Glutamatergic neuron (in vitro differentiated cells): ENCODE results near the gene CALB2. TPM values are rescaled to one million over a fixed set of nuclear protein-coding genes. Genes with fewer than 3 reads are reported as not detected.
A peak's percentile ranks its signal among the peaks of the same experiment; 100 is the strongest.

Source experiments
- DNase-seq: peaks from one replicate; pipeline ENCODE4 v3.0.0; 2022
- H3K27ac Mint-ChIP-seq: one replicate; pipeline ENCODE4 v1.8.0; 2020; ENCODE audit warnings: mild to moderate bottlenecking, mixed read lengths, inconsistent platforms; ENCODE audit not compliant: unreplicated experiment
- H3K27me3 Mint-ChIP-seq: one replicate; pipeline ENCODE4 v1.8.0; 2020; ENCODE audit warnings: mild to moderate bottlenecking, moderate library complexity, mixed read lengths, inconsistent platforms; ENCODE audit not compliant: unreplicated experiment
- H3K36me3 Mint-ChIP-seq: one replicate; pipeline ENCODE4 v1.8.0; 2020; ENCODE audit warnings: mild to moderate bottlenecking, mixed read lengths, inconsistent platforms; ENCODE audit not compliant: unreplicated experiment
- H3K4me1 Mint-ChIP-seq: one replicate; pipeline ENCODE4 v1.8.0; 2020; ENCODE audit warnings: mild to moderate bottlenecking, low read depth, mixed read lengths, inconsistent platforms; ENCODE audit not compliant: unreplicated experiment
- H3K4me3 Mint-ChIP-seq: one replicate; pipeline ENCODE4 v1.8.0; 2020; ENCODE audit warnings: mild to moderate bottlenecking, mixed read lengths, inconsistent platforms; ENCODE audit not compliant: unreplicated experiment
- H3K9me3 Mint-ChIP-seq: one replicate; pipeline ENCODE4 v1.8.0; 2020; ENCODE audit warnings: mild to moderate bottlenecking, moderate library complexity, mixed read lengths, inconsistent platforms; ENCODE audit not compliant: unreplicated experiment
- total RNA-seq: library from RNA; stranded (reverse); fragmentation: NEBNext Ultra II Directional; extraction: Animal tissue kit (Norgen Biotek cat#: 25700); gene quantifications from one replicate; pipeline ENCODE4 v1.2.1, GENCODE V29; 2021; ENCODE audit not compliant: unreplicated experiment
- TF ChIP-seq, protein P1 (sequence below): fragments of 200-600 bp; sonication (generic); IDR thresholded peaks from one replicate; pipeline ENCODE4 v1.5.0; 2021; ENCODE audit not compliant: partially characterized antibody, unreplicated experiment

The CALB2 gene
- total RNA-seq, 1 donor from 2014 or later: 0.39 TPM

DNA sequence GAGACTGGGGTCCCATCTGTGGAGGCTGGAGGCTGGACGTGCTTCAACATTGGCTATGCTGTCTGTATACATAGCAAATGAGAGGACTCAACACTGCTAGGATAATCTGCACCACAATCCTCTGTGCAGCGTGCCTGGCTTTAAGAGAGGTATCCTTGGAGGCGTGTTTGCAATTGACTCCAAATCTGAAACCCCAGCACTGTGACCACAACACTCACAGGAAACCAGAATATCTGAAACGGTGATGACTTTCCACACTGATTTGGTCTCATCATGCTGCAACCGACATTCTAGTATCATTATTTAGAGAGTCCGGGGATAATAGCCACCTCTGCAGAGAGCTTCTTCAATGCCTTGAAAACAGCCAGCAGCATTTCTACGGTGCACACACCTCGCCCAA lies 48.2 kb downstream of the CALB2 start:
- Mint-ChIP-seq H3K36me3 (peaks cover 12% of the 10 kb centered on the region), H3K27me3 (peaks cover 2% of the 10 kb centered on the region), H3K4me1 (no peaks in the 10 kb centered on the region), H3K4me3 (no peak overlapping the region), H3K9me3 (peaks cover 11% of the 10 kb centered on the region), H3K27ac (no peak overlapping the region)
- TF ChIP-seq, protein P1, sequence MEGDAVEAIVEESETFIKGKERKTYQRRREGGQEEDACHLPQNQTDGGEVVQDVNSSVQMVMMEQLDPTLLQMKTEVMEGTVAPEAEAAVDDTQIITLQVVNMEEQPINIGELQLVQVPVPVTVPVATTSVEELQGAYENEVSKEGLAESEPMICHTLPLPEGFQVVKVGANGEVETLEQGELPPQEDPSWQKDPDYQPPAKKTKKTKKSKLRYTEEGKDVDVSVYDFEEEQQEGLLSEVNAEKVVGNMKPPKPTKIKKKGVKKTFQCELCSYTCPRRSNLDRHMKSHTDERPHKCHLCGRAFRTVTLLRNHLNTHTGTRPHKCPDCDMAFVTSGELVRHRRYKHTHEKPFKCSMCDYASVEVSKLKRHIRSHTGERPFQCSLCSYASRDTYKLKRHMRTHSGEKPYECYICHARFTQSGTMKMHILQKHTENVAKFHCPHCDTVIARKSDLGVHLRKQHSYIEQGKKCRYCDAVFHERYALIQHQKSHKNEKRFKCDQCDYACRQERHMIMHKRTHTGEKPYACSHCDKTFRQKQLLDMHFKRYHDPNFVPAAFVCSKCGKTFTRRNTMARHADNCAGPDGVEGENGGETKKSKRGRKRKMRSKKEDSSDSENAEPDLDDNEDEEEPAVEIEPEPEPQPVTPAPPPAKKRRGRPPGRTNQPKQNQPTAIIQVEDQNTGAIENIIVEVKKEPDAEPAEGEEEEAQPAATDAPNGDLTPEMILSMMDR: no peak
- DNase-seq: peak; percentile 2

DNA sequence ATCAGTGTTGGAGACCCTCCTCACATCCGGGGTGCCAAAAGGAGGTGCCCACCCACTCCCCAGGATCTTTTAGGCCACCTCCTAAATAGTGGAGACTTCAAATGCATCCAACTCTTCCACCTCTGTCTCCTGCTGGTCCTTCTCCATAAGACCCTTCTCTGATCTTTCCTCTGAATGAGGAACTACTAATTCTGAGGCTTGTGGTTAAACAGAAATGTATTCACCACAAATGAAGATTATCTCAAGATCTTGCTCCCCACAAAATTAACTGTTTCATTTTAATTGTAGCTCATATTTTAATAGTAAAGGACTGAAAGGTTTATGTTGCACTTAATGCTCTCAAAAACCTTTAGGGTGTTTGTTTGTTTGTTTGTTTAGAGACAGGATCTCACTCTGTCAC lies 49.2 kb downstream of the CALB2 start:
- peaks cover 9% of the 10 kb centered on the region for H3K9me3 Mint-ChIP-seq
- peaks cover 12% of the 10 kb centered on the region for H3K36me3 Mint-ChIP-seq
- no peak overlapping the region for H3K4me3 Mint-ChIP-seq
- TF ChIP-seq, protein P1: no peak
- H3K27me3 Mint-ChIP-seq: peaks cover 2% of the 10 kb centered on the region
- no peaks in the 10 kb centered on the region for H3K4me1 Mint-ChIP-seq
- no peak for DNase-seq
- no peak overlapping the region for H3K27ac Mint-ChIP-seq

DNA sequence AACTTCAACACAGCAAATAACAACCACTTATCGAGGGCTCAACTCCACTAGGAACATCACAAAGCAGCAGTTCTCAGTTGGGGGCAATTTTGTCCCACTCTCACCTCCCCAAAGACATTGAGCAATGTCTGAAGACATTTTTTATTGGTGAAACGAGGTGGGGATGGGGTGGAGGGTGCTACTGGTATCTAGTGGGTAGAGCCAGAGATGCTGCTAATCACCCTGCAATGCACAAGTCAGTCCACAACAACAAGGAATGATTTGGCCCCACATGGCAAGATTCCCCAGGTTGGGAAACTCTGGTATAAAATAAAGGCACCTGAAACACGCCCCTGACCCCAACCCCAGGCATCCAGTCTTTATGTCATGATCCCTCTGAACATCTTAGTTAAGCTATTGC lies 50.0 kb downstream of the CALB2 start:
- peaks cover 12% of the 10 kb centered on the region for H3K36me3 Mint-ChIP-seq
- no peak overlapping the region for H3K4me3 Mint-ChIP-seq
- peaks cover under 1% of the 10 kb centered on the region for H3K27me3 Mint-ChIP-seq
- H3K9me3 Mint-ChIP-seq: peaks cover 8% of the 10 kb centered on the region
- peaks cover 2% of the 10 kb centered on the region for H3K4me1 Mint-ChIP-seq
- DNase-seq: peak; percentile 1
- H3K27ac Mint-ChIP-seq: no peak overlapping the region
- TF ChIP-seq, protein P1: no peak

DNA sequence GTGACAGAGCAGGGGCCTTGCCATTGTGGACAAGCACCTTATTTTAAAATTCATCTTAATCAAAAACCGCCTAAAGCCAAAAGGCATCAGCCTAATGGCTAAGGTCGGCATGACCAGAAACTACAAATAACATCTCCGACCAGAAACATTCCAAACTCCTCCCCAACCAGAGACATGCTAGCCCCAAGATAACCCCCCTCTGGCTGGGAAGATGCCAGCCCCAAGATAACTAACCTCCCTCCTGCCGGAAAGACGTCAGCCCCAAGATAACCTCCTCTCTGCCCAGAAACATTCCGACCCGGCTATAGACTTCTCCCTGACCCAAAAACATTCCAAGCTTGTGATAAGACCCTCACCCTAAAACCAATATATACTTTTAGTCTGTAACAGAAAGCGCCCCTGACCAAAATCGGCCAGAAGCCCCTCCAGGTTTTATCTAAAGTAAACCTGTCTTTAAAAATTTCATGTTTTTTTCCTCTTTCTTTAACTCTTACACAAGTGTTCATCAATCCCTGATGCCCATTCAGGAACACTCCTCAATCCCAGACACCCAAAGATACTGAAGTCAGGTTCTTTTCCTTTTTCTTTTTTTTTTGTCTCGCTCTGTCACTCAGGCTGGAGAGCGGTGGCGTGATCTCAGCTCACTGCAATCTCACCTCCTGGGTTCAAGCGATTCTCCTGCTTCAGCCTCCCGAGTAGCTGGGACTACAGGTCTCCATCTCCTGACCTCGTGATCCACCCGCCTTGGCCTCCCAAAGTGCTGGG lies 50.7 kb downstream of the CALB2 start:
- TF ChIP-seq, protein P1: no peak
- H3K4me3 Mint-ChIP-seq: no peak overlapping the region
- peak; percentile 3 for DNase-seq
- H3K4me1 Mint-ChIP-seq: peaks cover 2% of the 10 kb centered on the region
- peaks cover 10% of the 10 kb centered on the region for H3K36me3 Mint-ChIP-seq
- H3K27me3 Mint-ChIP-seq: peaks cover 3% of the 10 kb centered on the region
- H3K9me3 Mint-ChIP-seq: peaks cover 6% of the 10 kb centered on the region
- no peak overlapping the region for H3K27ac Mint-ChIP-seq

DNA sequence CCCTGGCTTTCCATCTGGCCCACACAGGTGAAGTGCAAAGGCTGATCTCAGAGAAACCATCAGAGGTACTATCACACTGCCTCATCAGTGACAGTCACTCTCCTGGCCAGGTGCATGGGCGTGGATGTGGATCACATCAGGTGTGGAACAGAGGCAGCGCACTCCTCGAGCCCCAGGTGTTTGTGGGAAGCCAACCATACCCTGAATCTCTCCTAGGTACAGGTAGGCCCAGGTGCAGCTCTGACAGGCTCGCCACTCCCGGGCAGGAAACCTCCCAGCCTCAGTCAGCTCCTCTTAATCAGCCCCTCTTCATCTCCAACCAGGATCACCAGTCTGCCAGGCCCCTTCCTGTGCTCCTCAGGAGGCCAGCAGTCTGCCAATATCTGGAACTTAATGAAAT lies 51.6 kb downstream of the CALB2 start:
- Mint-ChIP-seq H3K36me3 (peaks cover under 1% of the 10 kb centered on the region), H3K4me3 (no peak overlapping the region), H3K9me3 (no peaks in the 10 kb centered on the region), H3K27me3 (peaks cover 3% of the 10 kb centered on the region), H3K27ac (no peak overlapping the region), H3K4me1 (peaks cover 2% of the 10 kb centered on the region)
- DNase-seq: peak; percentile 3
- TF ChIP-seq, protein P1: no peak
